Natural killer cell treated with Interleukin-12 subunit alpha and Interleukin-12 subunit beta and Interleukin-15 and Interleukin-18, amount 100 ng/mL, for 72 hours (primary cell): ENCODE data around the gene GLYR1. TPM values are rescaled to one million over a fixed set of nuclear protein-coding genes. Genes with fewer than 3 reads are reported as not detected.
A peak's percentile ranks its signal among the peaks of the same experiment; 100 is the strongest.

Source experiments
- ATAC-seq, 2 donors: fragments of 150-1000 bp; cut with Tn5 transposase in 1 of 2; sonication (Bioruptor Pico), chemical (Tn5 transposase) in 1 of 2; 2 replicates each; pipeline ENCODE4 v1.10.0; 2021
- DNase-seq: peaks from one replicate; pipeline ENCODE4 v3.0.0; 2022; ENCODE audit warnings: low spot score
- H3K27ac Mint-ChIP-seq, 2 donors: 1 replicate in 1 of 2; 2 replicates in 1 of 2; pipeline ENCODE4 v1.8.0; 2022; ENCODE audit warnings: mixed read lengths in 2 of 2, mild to moderate bottlenecking in 1 of 2, moderate library complexity in 1 of 2
- H3K27me3 Mint-ChIP-seq, 2 donors: 1 replicate in 1 of 2; 2 replicates in 1 of 2; pipeline ENCODE4 v1.8.0; 2022; ENCODE audit warnings: mixed read lengths in 2 of 2
- H3K36me3 Mint-ChIP-seq: one replicate; pipeline ENCODE4 v1.8.0; 2022; ENCODE audit warnings: mixed read lengths
- H3K4me1 Mint-ChIP-seq, 2 donors: 1 replicate in 1 of 2; 2 replicates in 1 of 2; pipeline ENCODE4 v1.8.0; 2022; ENCODE audit warnings: low read depth in 2 of 2, mixed read lengths in 2 of 2, mild to moderate bottlenecking in 1 of 2
- H3K4me3 Mint-ChIP-seq: one replicate; pipeline ENCODE4 v1.8.0; 2022; ENCODE audit warnings: mixed read lengths
- H3K9me3 Mint-ChIP-seq: 2 replicates; pipeline ENCODE4 v1.8.0; 2022; ENCODE audit warnings: mixed read lengths
- total RNA-seq, 2 donors: library from RNA; stranded (reverse); gene quantifications; one replicate each; pipeline ENCODE4 v1.2.3, GENCODE V29; 2022

GLYR1 gene
- total RNA-seq, 2 donors from 2014 or later = 126 to 156 TPM

DNA sequence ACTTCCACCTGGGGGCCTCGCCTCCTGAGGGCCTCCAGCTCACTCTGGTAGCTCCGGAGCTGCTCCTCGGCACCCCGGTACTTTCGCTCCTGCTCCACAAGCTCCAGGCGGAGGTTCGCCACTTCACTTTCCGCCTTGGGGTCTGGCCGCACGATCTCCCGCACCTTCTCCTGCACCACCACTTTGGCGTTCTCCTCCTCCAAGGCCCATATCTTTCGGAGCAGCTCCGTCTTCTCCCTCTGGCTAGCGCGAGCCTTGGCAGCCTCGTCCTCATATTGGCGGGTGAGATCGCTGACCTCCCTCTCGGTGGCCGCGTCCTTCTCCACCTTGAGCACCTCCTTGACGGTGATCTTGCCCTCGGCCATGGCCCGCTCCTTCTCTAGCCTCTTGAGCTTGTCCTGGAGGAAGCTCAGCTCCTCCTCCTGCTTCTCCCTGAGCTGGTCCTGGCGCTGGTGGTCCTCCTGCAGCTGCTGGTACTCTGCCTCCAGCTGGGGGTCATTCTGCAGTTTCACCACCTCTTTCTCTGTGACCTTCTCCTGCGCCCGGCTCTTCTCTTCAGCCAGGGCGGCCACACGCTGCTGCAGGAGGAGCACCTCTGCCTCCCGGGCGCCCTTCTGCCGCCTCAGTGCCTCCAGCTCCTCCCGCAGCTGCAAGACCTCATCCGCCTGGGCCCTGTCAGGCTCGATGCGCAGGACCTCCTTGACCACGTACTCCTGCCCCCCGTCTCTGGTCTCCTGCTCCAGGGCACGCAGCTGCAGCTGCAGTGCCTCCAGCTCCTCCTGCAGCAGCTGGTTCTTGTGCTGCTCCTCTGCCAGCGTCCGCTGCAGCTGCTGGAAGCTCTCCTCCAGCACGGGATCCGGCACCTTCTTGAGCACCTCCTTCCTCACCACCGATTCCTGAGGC is 38.1 kb upstream of the GLYR1 start:
- DNase-seq (no peak), ATAC-seq (no peak)
- Mint-ChIP-seq H3K27ac (peak overlapping the region in 1 of 2 donors; percentile 54), H3K9me3 (no peaks in the 10 kb centered on the region), H3K4me3 (no peak overlapping the region), H3K4me1 (peaks cover 0 to 9% of the 10 kb centered on the region in 2 donors), H3K27me3 (no peaks in the 10 kb centered on the region), H3K36me3 (peaks cover 22% of the 10 kb centered on the region)

DNA sequence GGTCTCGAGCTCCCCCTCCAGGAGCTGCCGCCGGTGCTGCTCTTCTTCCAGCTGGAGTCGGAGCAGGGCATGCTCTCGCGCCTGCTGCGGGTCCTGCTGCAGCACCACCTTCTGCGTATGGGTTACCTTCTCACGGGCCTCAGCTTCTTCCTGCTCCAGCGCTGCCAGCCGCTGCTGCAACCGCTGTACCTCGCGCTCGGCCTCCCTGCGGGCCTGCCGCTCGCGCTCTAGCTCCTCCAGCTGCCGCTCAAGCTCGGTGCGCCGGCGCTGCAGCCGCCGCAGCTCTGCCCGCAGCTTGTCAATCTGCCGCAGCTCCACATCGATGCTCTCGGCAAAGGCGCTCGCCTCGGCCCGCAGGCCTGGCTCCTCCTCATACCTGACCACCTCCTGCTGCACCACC is 37.1 kb upstream of the GLYR1 start:
- peaks cover 22% of the 10 kb centered on the region for H3K36me3 Mint-ChIP-seq
- H3K9me3 Mint-ChIP-seq = no peaks in the 10 kb centered on the region
- no peak for DNase-seq
- H3K27me3 Mint-ChIP-seq = no peaks in the 10 kb centered on the region
- no peak overlapping the region for H3K4me3 Mint-ChIP-seq
- peak overlapping the region in 1 of 2 donors; percentile 54 for H3K27ac Mint-ChIP-seq
- no peak for ATAC-seq
- H3K4me1 Mint-ChIP-seq = peaks cover 0 to 9% of the 10 kb centered on the region in 2 donors

DNA sequence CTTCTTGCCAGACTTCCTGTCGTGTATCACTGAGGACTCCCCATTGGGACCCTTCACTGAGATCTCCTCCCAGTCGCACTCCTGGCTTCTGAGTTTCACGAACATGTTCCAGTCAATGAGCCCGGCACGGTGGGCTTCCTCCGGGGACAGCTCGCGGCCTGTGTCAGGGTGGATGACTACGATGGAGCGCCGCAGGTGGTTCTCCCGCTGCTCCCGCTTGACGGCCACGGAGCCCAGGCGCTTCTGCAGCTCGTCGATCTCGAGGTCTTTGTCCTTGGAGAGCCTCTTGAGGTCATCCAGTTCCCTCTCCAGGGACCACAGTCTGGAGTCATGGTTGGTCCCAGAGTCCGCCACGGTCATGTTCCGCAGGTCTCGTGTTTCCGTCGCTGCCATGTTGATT is 36.4 kb upstream of the GLYR1 start:
- DNase-seq (no peak), ATAC-seq (no peak)
- Mint-ChIP-seq H3K4me3 (no peak overlapping the region), H3K36me3 (peaks cover 27% of the 10 kb centered on the region), H3K27ac (no peak overlapping the region), H3K27me3 (no peaks in the 10 kb centered on the region), H3K9me3 (no peaks in the 10 kb centered on the region), H3K4me1 (peaks cover 0 to 9% of the 10 kb centered on the region in 2 donors)

GRCh38 chr16:4882633-4883285 is 35.7 kb upstream of the GLYR1 start:
- ATAC-seq (no peak), DNase-seq (no peak)
- no peak overlapping the region for H3K4me3 Mint-ChIP-seq
- H3K27ac Mint-ChIP-seq = no peak overlapping the region
- no peaks in the 10 kb centered on the region for H3K27me3 Mint-ChIP-seq
- no peaks in the 10 kb centered on the region for H3K9me3 Mint-ChIP-seq
- H3K4me1 Mint-ChIP-seq = peaks cover 0 to 9% of the 10 kb centered on the region in 2 donors
- peaks cover 27% of the 10 kb centered on the region for H3K36me3 Mint-ChIP-seq

DNA sequence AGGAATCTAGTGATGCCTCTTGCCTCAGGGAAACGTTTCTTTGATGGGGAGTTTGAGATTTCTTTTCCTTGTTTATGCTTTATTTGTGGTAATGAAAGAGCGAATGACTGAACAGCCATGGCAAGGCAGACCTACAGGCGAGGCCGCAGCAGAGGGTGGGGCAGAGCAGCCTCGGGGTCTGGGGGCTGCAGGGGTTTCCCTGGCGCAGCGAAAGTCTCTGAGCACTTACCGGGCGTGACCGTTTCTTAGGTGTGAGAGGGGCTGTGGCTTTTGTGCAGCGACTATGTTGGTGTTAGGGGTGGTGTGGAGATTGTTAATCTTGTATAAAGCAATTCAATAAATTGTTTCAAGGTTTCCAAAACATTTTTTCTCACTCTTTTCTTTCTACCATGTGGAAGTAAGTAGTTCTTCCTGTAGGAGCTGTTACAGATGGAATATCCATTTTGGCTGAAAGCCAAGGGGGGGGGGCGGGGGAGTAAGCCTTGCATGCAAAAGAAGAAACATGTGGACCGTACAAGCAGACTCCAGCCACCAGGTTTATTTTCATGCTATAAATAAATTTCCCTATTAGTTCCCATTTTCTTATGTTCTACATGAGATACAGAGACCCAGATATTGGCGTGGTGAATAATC is 35.0 kb upstream of the GLYR1 start:
- Mint-ChIP-seq H3K27me3 (no peaks in the 10 kb centered on the region), H3K9me3 (no peaks in the 10 kb centered on the region), H3K4me1 (peaks cover 0 to 9% of the 10 kb centered on the region in 2 donors), H3K4me3 (no peak overlapping the region), H3K36me3 (peaks cover 31% of the 10 kb centered on the region), H3K27ac (no peak overlapping the region)
- ATAC-seq (no peak), DNase-seq (no peak)

GRCh38 chr16:4880006-4880580 is 33.0 kb upstream of the GLYR1 start:
- Mint-ChIP-seq H3K27ac (no peak overlapping the region), H3K27me3 (no peaks in the 10 kb centered on the region), H3K4me3 (no peak overlapping the region), H3K4me1 (peaks cover 0 to 6% of the 10 kb centered on the region in 2 donors), H3K9me3 (no peaks in the 10 kb centered on the region), H3K36me3 (peaks cover 23% of the 10 kb centered on the region)
- ATAC-seq (peak in 1 of 2 donors; percentile 22), DNase-seq (no peak)

DNA sequence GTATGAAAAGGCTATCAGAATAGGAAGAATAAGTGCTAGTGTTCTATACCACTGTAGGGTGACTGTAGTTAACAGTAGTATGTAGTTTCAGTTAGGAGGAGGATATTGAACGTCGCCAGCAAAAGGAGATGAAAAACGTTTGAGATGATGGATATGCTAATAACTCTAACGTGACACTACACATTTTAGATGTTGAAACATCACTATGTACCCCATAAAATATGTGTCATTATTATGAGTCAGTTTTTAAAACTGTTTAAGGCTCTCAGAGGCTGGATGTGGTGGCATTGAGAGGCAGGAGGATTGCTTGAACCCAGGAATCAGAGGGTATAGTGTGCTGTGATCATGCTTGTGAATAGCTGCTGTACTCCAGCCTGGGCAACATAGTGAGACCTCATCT is 32.0 kb upstream of the GLYR1 start:
- H3K9me3 Mint-ChIP-seq = no peaks in the 10 kb centered on the region
- no peak overlapping the region for H3K4me3 Mint-ChIP-seq
- no peaks in the 10 kb centered on the region for H3K4me1 Mint-ChIP-seq
- H3K27me3 Mint-ChIP-seq = no peaks in the 10 kb centered on the region
- peaks cover 12% of the 10 kb centered on the region for H3K36me3 Mint-ChIP-seq
- H3K27ac Mint-ChIP-seq = no peak overlapping the region
- DNase-seq (no peak), ATAC-seq (no peak)

DNA sequence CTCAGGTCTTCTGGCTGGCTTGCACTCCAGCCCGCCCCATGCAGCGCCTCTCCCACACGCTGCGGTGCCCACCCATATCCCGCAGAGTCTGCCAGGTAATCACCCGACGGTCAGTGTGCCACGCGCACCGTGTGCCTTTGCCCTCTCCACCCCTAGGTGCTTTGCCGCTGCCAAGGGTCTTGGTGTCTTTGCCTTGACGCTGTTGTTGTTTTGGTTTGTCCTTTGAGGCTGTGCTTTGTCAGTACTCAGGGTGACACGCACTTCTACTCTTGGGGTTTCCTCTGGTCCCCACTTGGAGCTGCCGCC is 30.2 kb upstream of the GLYR1 start:
- H3K4me1 Mint-ChIP-seq = no peaks in the 10 kb centered on the region
- ATAC-seq (no peak), DNase-seq (no peak)
- H3K27ac Mint-ChIP-seq = no peak overlapping the region
- H3K4me3 Mint-ChIP-seq = no peak overlapping the region
- H3K9me3 Mint-ChIP-seq = no peaks in the 10 kb centered on the region
- H3K27me3 Mint-ChIP-seq = no peaks in the 10 kb centered on the region
- peaks cover 9% of the 10 kb centered on the region for H3K36me3 Mint-ChIP-seq

DNA sequence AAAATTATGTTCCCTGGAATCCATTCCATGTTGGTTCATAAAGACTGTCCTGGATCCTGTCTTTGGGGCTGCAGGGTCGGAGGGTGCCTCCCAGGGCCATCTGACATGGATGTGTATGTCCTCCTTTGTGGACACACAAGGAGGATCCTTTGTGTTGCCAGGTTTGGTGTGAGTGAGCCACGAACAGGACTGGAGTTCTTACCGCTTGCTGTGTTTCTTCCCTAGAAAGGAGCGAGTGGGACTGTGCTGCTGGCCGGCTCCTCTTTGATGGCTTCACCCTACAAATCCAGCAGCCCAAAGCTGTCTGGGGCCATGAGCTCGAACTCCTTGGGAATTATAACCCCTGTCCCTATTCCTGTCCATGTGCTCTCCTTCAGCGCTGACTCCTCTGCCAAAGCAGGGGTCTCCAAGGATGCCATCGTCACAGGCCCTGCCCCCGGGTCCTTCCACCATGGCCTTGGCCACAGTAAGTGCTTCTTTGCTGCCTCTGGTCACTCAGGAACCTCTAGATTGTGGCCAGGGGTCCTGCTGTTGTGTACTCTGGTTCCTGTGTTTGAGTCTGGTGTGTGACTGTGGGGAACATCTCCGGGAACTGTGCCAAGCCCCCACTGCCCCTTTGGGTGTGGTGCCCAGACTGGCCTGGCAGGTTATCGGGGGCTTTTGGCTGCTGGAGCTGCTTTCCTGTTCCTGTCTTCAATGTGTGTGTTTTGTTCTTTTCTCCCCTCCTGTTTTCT is 29.7 kb upstream of the GLYR1 start:
- Mint-ChIP-seq H3K9me3 (no peaks in the 10 kb centered on the region), H3K27me3 (no peaks in the 10 kb centered on the region), H3K36me3 (peaks cover 9% of the 10 kb centered on the region), H3K4me3 (no peak overlapping the region), H3K4me1 (peaks cover 0 to 2% of the 10 kb centered on the region in 2 donors), H3K27ac (no peak overlapping the region)
- ATAC-seq = no peak
- no peak for DNase-seq

DNA sequence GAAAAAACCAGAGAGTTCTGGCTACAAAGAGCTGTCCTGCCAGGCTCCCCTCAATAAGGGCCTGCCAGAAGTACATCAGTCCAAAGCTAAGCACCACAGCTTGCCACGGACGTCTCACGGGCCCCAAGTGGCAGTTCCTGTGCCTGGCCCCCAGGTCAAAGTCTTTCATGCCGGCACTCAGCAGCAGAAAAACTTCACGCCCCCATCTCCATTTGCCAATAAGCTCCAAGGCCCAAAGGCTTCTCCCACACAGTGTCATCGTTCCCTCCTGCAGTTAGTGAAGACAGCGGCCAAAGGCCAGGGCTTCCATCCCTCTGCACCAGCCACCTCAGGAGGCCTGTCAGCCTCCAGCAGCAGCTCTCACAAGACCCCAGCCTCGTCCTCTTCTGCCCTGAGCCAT is 27.6 kb upstream of the GLYR1 start:
- no peaks in the 10 kb centered on the region for H3K27me3 Mint-ChIP-seq
- no peak overlapping the region for H3K27ac Mint-ChIP-seq
- peaks cover 9% of the 10 kb centered on the region for H3K36me3 Mint-ChIP-seq
- peaks cover 0 to 10% of the 10 kb centered on the region in 2 donors for H3K4me1 Mint-ChIP-seq
- no peak overlapping the region for H3K4me3 Mint-ChIP-seq
- DNase-seq (no peak), ATAC-seq (no peak)
- H3K9me3 Mint-ChIP-seq = no peaks in the 10 kb centered on the region

GRCh38 chr16:4873091-4873490 is 26.0 kb upstream of the GLYR1 start:
- Mint-ChIP-seq H3K4me1 (peaks cover 0 to 14% of the 10 kb centered on the region in 2 donors), H3K4me3 (no peak overlapping the region), H3K27ac (peak overlapping the region in 1 of 2 donors; percentile 45), H3K9me3 (no peaks in the 10 kb centered on the region), H3K27me3 (no peaks in the 10 kb centered on the region), H3K36me3 (peaks cover 4% of the 10 kb centered on the region)
- no peak for DNase-seq
- no peak for ATAC-seq

- Mint-ChIP-seq H3K9me3 (no peaks in the 10 kb centered on the region), H3K4me1 (peaks cover 12 to 25% of the 10 kb centered on the region in 2 donors), H3K36me3 (no peaks in the 10 kb centered on the region), H3K27me3 (no peaks in the 10 kb centered on the region), H3K4me3 (no peak overlapping the region), H3K27ac (no peak overlapping the region)
- no peak for ATAC-seq
- no peak for DNase-seq
Measured at GRCh38 chr16:4871071-4871470, 24.0 kb upstream of the GLYR1 start.

GRCh38 chr16:4870138-4870671 is 23.1 kb upstream of the GLYR1 start:
- DNase-seq (no peak), ATAC-seq (no peak)
- Mint-ChIP-seq H3K4me3 (no peak overlapping the region), H3K9me3 (no peaks in the 10 kb centered on the region), H3K27ac (no peak overlapping the region), H3K27me3 (no peaks in the 10 kb centered on the region), H3K36me3 (no peaks in the 10 kb centered on the region), H3K4me1 (peaks cover 12 to 25% of the 10 kb centered on the region in 2 donors)
